GM19023 (cell line): ENCODE results near the gene GRAP.

Experiments
- ATAC-seq: cut with Tn5 transposase; IDR thresholded peaks from one replicate; pipeline ENCODE4 v1.9.1; 2021; ENCODE audit warnings: mild to moderate bottlenecking, moderate library complexity; ENCODE audit not compliant: unreplicated experiment

GRAP gene

DNA sequence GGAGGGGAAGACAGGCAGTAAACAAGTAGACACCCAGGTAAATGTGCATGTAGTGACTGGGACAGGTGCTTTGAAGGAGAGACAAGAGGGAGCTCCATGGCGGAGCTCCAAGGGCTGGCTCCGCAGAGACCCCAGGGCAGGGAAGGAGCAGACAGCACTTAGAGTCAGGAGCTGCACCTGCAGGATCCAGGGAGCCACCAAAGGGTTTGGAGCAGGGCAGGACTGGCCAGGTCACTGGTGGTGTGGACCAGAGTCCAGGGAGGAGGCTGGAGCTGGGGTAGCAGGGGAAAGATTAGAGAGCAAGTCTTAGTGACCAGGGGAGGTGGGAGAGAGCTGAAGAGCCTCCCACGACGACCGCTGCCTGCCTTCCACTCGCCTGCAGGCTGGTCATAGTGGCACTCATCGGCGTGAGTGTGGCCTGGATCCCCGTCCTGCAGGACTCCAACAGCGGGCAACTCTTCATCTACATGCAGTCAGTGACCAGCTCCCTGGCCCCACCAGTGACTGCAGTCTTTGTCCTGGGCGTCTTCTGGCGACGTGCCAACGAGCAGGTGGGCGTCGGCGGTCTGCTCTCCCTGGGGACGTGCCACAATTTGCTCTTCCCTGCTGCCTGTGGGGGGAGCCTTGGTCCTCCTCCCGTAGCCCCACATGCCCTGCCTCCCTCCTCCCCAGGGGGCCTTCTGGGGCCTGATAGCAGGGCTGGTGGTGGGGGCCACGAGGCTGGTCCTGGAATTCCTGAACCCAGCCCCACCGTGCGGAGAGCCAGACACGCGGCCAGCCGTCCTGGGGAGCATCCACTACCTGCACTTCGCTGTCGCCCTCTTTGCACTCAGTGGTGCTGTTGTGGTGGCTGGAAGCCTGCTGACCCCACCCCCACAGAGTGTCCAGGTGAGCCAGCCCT, 27.5 kb downstream of the GRAP start:
- no peak for ATAC-seq

DNA sequence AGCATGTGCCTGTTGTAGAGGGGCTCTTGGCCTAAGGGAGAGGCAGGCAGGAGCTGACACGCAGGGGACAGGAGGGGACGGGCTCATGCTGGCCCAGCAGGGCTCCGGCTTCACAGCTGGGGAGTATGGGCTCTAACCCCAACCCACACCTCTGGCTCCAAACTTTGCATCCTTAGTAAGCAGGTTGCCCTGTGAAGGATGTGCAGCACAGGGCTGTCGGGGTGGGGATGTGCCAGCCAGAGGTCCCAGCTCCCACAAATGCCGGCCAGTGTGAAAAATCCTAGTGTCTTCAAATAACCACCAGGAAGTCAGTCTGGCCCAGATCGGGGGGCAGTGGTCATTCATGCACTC, 28.2 kb downstream of the GRAP start:
- no peak for ATAC-seq

DNA sequence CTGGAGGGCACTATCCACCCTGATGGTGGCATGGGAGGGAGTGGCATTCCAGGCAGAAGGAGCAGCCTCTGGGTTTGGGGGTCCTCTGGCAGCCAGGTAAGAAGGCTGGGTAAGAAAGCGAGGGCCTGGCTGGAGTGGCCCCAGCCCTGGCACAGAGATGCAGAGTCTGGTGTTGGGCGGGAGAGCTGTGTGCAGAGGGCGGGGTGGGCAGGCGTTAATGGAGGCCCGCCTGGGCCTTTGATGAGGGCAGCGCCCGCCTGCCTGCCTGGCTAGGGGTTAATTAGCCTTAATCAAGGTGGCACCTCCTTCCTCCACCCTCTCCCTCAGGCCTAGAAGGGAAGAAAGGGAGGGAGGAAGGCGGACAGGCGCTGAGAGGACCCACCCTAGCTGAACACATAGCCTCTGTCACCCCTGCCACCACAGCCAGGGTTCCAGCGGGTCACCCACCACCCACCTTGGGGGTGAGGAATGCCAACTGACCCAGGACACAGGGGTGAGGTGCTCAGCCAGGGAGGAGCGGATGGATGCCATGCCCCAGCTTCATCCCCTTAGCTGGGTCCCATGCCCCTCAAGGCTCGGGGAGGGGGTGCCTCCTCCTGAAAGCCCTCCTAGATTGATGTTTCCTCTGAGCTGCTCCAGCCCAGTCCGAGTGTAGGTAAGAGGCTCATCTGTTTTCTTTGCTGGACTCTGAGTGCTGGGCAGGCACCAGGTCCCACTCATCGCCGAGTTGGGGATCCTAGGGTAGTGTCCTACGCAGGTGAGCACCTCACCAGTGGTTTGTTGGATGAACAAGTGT, 28.8 kb downstream of the GRAP start:
- no peak for ATAC-seq

DNA sequence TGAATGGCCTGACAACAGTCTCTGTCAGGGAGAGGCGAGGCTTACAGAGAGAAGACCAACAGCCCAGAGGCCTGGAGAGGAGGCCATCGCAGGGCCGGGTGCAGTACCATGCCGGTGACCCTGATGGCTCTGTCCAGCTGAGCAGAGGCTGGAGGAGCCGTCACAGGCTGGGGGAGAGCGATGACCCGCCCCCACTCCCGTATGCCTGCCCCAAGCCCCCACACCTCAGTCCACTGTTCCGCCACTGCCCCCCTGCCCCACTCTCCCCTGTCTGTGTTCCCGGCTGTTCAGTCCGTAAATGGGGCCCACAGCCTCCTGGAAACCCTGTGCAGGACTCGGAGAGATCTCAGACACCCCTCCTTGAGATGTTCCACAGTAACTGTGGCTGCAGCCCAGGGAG, 29.4 kb downstream of the GRAP start:
- ATAC-seq, result no peak

DNA sequence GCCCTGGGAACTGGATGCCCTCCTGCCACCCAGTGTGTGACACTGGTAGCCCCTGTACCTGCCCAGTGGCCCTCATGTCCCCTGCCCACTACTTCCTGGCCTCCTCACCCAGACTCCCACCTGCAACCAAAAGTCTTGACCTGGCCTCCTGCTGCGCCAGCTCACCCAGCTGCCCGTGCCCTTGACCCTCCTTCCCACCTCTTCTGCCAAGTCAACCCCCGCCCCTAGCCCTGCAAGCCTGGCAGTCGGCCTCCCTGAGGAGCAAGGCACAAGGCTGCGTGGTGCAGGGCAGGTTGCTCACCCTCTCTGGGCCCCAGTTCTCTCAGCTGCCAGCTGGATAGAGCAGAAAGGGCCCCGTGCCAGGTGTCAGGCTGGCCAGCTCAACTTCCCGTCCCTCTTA, 29.9 kb downstream of the GRAP start:
- no peak for ATAC-seq

DNA sequence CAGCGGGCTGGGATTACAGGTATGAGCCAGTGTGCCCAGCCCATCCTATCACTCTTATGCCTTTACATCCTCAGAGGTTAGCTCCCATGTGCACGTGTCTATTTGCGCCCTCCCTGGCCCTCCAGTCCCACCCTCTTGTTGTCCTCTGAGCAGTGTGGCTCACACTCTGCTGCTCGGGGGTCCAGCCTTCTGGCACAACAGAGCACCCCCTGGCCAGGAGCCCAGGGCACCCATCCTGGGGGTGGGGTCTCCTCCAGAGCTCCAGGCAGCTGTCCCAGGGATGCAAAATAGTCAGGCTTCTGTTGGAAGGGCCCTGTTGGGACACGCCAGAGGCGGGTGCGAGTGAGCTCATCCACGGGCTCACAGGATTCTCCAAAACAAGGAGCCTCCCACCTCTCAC, 30.5 kb downstream of the GRAP start:
- ATAC-seq, result no peak

DNA sequence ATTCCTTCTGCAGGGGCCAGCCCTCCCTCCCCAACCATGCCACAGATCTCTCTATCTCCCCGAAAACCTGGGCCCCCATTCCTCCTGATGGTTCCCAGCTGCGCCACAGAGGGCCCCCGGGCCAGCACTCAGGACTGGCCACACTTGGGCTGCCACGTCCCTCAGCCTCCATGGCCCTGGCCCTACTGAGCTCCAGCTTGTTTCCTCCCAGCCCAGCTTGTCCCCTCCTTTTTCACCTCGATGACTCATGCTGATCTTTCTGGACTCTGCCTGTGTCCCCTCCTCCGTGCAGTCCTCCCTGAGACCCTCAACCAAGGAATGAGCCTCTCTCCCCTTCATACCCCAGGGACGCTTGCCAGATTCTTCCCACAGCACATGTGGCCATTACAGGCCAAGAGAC, 31.3 kb downstream of the GRAP start:
- no peak for ATAC-seq

DNA sequence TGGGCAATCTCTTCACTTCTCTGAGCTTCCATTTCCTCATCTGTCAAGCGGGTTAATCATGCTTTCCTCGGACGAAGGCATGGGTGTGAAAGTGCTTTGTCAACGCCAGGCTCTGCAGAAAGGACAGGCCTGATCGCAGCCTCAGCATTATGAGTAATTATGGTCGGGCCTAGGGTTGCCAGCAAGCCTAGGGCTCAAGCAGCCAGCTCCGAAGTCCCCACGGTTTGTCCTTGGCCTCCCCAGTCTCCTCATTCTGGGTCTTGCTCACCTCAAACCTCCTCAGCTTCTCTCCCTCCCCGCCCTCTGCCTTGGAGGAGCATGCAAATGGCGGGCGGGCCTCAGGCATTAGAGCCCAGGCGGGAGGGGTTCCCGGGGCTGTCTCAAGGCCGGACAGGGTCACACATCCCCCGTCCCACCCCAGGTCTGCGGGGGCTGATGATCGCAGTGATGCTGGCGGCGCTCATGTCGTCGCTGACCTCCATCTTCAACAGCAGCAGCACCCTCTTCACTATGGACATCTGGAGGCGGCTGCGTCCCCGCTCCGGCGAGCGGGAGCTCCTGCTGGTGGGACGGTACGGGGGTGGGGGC, 32.0 kb downstream of the GRAP start:
- no peak for ATAC-seq

DNA sequence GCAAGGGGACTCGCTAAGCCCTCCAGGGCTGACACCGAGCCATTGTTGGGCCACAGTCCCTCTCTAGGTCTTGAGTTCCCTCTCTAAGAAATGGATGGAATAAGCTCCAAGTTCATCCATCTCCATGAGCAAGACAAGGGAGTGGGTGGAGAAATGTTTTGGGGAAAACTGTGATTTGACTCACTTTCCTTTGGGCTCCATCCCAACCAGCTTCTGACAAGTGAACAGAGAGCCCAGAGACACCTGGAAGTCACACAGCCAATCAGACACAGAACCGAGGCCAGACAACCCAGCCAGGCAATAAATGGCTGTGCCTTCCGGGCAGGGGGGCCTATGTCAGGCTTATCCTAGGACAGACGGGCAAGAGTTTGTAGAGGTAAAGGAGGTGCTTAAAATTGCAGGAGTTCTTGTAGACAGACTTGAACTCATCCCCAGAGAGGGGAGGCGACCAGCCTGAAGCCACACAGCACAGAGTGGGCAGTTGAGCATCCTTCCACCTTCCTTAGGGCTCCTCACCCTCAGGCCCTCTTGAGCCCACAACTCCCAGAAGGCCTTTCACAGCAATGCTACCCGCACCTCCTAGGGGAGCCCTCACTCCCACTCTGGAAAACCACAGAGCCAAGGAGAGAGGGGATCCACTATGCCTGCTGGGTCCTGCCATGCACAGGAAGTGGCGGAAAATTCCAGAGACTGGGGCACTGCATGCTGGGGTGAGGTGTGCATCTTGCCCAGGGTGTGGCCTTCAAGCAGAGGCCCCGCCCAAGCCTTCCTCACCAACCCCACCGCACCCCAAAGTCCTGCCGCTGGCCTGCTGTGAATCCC, 32.7 kb downstream of the GRAP start:
- ATAC-seq, result no peak

DNA sequence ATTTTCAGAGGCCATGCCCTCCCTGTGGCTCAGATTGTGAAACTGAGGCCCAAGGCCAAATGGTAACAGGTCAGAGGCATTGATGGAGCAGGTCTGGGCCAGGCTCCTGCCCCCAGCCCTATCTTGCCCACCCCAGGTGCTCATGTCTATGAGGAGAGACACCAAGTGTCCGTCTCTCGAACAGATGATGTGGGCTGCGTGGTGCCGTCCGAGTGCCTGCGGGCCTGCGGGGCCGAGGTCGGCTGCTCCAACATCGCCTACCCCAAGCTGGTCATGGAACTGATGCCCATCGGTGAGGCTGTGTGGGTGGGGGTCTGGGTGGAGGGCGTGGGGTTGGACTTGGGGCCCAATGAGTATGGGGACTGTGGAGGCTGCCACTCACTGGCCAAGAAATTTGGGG, 33.5 kb downstream of the GRAP start:
- ATAC-seq, result no peak

DNA sequence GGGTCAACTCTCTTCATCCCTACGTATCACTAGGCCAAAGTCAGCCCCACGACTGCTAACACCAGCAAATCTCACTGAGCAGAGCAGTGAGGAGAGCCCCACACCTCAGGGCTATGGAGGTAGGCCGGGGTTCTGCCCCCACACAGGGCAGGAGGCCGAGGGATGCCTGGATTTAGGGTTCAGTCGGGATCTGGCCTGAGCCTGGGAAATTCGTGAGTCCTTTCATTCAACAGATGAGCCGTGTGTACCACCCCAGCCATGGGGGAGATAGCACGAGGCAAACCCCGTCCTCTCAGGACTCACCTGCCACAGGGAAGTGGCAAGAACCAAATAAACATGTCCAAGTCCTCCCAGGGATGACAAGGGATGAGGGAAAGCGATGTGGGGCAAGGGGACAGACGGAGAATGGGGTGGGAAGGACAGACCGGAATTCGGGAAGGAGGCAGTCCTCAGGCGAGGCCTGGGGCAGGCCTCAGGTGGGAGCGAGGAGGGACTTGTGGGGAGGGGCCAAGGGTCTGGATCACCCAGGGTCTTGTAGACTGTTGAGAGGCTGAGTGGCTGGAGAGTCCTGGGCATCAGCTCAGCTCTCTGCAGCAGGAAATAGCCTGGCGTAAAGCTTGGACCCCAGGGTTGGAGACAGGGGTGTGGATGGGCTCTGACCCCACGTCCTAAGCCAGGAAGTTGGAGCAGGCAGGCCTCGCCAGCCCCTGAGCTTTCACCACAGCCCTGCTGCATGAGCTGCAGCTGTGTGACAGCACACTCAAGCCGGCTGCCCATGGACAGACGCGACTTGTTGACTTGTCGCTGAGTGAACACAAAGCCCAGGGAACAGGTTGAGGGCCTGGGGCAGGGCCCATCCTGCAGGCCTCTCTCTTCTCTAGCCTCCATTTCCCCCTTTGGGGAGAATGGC, 34.3 kb downstream of the GRAP start:
- no peak for ATAC-seq

DNA sequence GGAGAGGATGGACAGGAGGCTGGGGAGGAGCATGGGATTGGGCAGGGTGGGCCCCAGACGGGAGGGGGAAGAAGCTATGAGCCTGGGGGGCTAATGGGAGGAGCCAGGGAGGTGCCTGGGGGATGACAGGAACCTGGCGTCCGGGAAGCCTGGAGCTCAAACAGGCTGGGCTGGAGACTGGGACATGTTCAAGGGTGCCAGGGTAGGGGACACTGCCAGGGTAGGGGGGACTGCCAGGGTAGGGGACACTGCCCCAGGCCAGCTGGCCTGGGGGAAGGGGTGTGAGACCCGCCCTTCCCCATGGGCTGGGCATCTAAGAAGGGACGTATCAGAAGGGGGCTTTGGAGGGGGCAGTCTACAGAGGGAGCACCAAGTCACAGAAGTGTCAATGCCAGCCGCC, 35.2 kb downstream of the GRAP start:
- no peak for ATAC-seq

DNA sequence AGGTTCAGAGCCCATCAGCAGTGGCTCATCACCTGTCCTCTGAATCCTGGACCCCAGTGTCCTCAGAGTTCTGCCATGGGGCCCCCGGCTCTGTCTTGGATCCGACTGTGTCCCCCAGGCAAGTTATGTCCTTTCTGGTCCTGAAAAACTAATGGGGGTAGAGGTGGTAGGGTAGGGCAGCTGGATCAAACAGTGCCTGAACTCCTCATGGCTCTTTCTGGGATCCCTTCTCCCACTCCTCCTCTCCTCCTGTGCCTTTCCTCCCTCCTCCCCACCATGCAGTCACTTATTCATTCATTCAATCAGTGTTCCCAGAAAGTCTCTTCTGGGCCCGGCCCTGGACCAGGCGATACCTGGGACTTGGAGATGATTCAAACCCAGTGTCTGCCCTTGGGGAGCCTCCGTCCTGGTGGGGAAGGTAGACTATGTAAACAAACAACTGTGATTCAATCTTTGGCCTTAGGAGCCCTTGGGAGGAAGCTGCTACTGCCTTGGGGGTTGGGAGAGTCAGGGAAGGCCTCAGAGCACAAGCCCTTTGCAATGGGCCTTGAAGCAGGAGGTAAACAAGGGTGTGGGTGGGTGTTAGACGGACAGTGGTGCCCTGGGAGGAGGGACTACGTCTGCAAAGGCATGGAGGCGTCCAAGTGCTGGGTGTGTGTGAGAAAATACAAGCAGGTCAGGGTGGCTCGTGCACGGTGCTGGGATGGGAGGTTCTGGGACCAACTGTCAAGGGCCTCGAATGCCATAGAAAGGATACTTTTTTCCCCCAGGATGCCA, 35.8 kb downstream of the GRAP start:
- no peak for ATAC-seq

DNA sequence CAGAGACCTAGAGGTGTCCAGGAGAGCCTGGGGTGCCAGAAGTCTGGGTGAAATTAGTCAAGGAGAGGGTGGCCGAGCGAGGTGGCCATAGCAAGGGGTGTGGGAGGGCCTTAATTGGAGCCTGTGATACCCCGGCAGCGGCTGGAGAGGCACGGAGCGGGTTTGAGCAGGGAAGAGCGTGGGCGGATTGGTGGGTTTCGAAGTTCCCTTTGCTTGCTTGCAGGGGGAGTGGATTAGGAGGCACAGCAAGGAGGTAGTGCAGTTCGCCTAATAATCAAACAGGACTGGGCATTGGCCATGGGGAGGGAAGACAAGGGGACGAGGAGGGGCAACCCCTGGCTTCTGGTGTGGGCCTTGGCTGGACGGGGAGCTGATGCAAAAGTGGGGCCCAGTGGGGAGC, 36.8 kb downstream of the GRAP start:
- no peak for ATAC-seq

DNA sequence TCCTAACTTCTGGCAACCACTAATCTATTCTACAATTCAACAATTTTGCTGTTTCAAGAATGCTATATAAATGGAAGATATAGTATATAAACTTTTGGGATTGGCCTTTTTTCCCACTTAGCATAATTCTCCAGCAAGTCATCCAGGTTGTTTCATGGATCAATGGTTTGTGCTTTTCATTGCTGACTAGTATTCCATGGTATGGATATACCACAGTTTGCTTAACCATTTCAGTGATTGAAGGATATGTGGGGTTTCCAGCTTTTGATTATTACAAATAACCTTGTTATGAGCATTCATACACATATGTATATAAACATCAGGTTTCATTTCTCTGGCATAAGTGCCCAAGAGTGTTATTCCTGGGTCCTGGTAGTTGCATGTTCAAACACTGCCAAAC, 40.1 kb downstream of the GRAP start:
- ATAC-seq, result no peak

DNA sequence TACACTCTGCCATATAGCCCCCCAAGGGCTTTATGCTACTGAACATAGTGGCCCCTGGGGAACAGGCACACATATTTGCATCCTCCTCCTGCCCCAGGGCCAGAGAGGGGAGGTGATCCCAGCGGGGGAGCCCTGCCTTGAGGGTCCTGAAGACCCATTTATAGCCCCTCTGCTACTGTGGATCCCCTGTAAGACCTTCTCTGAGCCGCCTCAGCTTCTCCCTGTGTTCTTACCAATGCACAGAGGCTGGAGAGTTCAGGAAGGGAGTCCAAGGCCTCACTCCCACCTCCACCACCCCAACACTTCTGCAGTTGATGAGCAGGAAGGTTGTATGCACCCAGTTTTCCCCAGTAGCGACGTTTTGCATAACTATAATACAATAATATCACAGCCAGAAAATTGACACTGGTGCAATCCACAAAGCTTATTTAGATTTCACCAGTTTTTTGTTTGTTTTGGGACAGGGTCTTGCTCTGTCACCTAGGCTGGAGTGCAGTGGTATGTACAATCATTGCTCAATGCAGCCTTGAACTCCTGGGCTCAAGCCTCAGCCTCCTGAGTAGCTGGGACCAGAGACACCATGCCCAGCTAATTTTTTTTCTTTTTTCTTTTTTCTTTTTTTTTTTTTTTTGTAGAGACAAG, 40.8 kb downstream of the GRAP start:
- no peak for ATAC-seq

DNA sequence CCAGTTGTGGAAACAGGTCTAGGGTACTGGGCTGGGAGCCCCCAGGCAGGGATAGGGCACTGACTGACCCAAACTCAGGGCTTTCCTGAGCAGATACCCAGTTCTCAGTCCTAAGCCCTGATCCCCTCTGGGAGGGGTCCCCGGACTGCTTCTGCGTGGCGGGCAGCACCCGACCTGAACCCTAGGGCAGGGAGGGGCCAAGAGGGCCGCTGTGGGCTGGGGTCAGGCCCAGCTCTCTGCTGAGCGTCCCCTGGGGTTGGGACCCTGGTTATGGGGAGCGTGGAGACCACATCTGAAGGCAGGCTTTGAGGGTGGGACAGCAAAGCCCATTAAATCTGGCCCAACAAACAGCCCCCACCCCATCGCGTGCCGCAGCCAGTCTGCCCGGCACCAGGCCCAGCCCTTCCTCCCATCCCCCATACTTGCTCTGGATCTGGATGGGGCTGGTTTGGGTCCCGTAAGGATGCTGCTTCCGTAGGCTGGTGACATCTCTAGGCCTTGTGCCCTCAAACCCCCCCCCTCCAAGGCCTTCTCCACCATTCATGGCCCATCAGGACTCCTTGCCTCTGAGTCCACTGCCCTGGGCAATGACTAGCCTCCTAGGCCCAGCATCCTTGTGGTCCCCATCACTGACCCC, 41.5 kb downstream of the GRAP start:
- no peak for ATAC-seq

DNA sequence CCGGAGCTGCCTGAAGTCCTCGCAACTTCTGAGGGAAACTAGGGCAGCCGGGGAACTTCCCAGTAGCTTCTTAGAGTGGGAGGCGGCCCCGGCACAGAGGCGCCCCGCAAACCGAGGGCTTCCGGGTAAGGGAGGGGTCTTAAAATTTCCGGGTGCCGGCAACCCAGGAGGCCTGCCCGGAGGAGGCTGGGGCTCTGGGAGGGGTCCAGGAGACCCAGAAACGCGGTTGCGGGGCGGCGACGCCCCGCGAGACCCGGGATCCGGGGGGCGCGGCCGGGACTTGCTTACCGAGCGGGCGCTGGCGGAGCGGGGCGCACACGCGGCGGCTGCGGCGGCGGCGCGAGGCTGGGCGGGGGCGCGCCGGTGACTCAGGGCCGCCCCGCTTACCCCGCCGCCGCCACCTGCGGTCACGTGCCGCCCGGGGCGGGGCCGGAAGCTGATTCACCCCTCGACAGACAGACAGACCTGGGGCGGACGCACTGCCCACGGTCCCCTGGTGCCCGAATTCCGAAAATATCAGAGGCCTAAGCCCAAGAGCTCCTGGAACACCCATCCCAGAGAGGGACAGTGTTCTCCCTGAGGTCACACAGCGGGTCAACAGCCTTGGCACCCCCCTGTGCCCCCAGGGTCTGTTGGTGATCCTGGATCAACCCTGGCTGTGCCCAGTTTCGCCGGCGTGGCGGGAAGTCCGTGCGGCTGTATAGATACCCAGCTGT, 42.2 kb downstream of the GRAP start, which contains the start of gene FAM83G:
TSS of gene FAM83G (minus strand) at position 344 of the 716 bp plus-strand sequence. CDS start 723 bp downstream, outside the sequence.
- peak; percentile 77 for ATAC-seq
